T follicular helper cell (primary cell): ENCODE measurements around the gene PRH1.

Experiments used
- DNase-seq: peaks from one replicate; pipeline ENCODE4 v3.0.0-alpha.2; 2020; ENCODE audit warnings: low read depth
- total RNA-seq, 2 experiments: gene quantifications; one replicate each; lab custom pipeline; 2026; lab: John Stamatoyannopoulos, UW

PRH1 gene
- 2.3 to 3.4 reads per million in 2 experiments for total RNA-seq

GRCh38 chr12:10884086-10884725 lies at the start of gene PRH1:
PRH1 (minus strand) TSS chr12:10884255; CDS start chr12:10884217, 38 bp downstream.
- no peak for DNase-seq

GRCh38 chr12:10928746-10929286 lies 44.8 kb upstream of the PRH1 start, which contains the start of gene PRH2:
PRH2 (plus strand) TSS chr12:10929236; CDS start chr12:10929274, 38 bp downstream.
- no peak for DNase-seq

GRCh38 chr12:10926269-10926668 lies 42.2 kb upstream of the PRH1 start:
- DNase-seq: no peak

- DNase-seq: no peak
Measured at GRCh38 chr12:10919809-10920208, 35.8 kb upstream of the PRH1 start.

- no peak for DNase-seq
Measured at GRCh38 chr12:10910380-10910779, 26.3 kb upstream of the PRH1 start.

- DNase-seq: no peak
Measured at GRCh38 chr12:10909462-10909861, 25.4 kb upstream of the PRH1 start, which contains the start of gene TAS2R13. TAS2R13 (minus strand) TSS chr12:10909562; CDS start chr12:10909298, 264 bp downstream.

- DNase-seq: no peak
Measured at GRCh38 chr12:10904686-10905085, 20.6 kb upstream of the PRH1 start.

GRCh38 chr12:10901427-10901826 lies 17.4 kb upstream of the PRH1 start:
- no peak for DNase-seq

- no peak for DNase-seq
Measured at GRCh38 chr12:10900972-10901371, 16.9 kb upstream of the PRH1 start.

- no peak for DNase-seq
Measured at GRCh38 chr12:10900530-10900929, 16.5 kb upstream of the PRH1 start.

GRCh38 chr12:10896854-10897253 lies 12.8 kb upstream of the PRH1 start:
- DNase-seq: no peak

GRCh38 chr12:10891937-10892336 lies 7.9 kb upstream of the PRH1 start:
- DNase-seq: no peak

- DNase-seq: no peak
Measured at GRCh38 chr12:10889226-10889625, 5.2 kb upstream of the PRH1 start.

- no peak for DNase-seq
Measured at GRCh38 chr12:10873378-10873777, 10.7 kb downstream of the PRH1 start.

GRCh38 chr12:10867381-10867780 lies 16.7 kb downstream of the PRH1 start:
- no peak for DNase-seq

GRCh38 chr12:10863512-10864218 lies 20.4 kb downstream of the PRH1 start:
- DNase-seq: no peak

GRCh38 chr12:10861366-10861765 lies 22.7 kb downstream of the PRH1 start:
- no peak for DNase-seq

- no peak for DNase-seq
Measured at GRCh38 chr12:10855807-10856206, 28.2 kb downstream of the PRH1 start.

- no peak for DNase-seq
Measured at GRCh38 chr12:10853776-10854175, 30.3 kb downstream of the PRH1 start.

- no peak for DNase-seq
Measured at GRCh38 chr12:10851243-10851858, 32.7 kb downstream of the PRH1 start.

GRCh38 chr12:10849425-10849878 lies 34.6 kb downstream of the PRH1 start, which contains the start of gene PRR4:
PRR4 (minus strand) TSS chr12:10849475; CDS start chr12:10849437, 38 bp downstream.
- DNase-seq: no peak

GRCh38 chr12:10847744-10848143 lies 36.3 kb downstream of the PRH1 start:
- no peak for DNase-seq
